Measurements from ENCODE around the gene DUSP5. TPM values are rescaled to one million over a fixed set of nuclear protein-coding genes. Genes with fewer than 3 reads are reported as not detected.

DUSP5 gene
- polyA plus RNA-seq, 3 donors, result 2.0 to 65.3 (median 3.9) TPM

DNA sequence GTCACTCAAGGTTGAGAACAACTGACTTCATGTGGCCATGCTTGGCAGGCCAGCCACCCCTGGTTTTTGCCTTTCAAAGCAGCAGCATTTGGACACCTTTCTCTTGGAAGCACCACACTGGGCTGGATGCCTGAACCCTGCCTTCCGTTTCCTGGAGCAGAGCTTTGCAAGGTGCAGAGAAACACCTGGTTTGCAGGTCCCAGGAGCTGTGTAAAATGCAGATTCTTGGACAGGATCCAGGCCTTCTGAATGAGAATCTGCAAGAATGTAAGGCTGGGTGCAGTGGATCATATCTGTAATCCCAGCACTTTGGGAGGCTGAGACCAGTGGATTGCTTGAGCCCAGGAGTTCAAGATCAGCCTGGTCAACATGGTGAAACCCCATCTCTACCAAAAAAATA is 18.0 kb upstream of the DUSP5 start:
- H3K36me3 ChIP-seq (replicated peaks in 1 of 2; ENCODE audit: control insufficient read depth in 1 of 2, insufficient read depth in 2 of 2, low read length in 2 of 2), result no peaks in the 10 kb centered on the region
- DNase-seq, result no peak
- Mint-ChIP-seq H3K27me3 (ENCODE audit: low read depth in 3 of 3) (peaks cover 0 to 6% (median 0%) of the 10 kb centered on the region in 3 donors), H3K9me3 (peaks cover 0 to 3% (median 0%) of the 10 kb centered on the region in 7 donors), H3K4me1 (no peaks in the 10 kb centered on the region), H3K4me3 (no peak overlapping the region), H3K36me3 (no peaks in the 10 kb centered on the region), H3K27ac (no peak overlapping the region)
- H3K27me3 ChIP-seq (ENCODE audit: control insufficient read depth in 2 of 2, insufficient read depth in 2 of 2, low read length in 2 of 2), result no peaks in the 10 kb centered on the region
- no peak overlapping the region for H2AFZ ChIP-seq (ENCODE audit: insufficient read depth, low read depth, low read length, poor library complexity, severe bottlenecking)
- H3K9me3 ChIP-seq (replicated peaks in 1 of 2; ENCODE audit: control insufficient read depth in 1 of 2, insufficient read depth in 1 of 2, low read length in 2 of 2), result no peaks in the 10 kb centered on the region
- intact Hi-C loops (cut with micrococcal nuclease), result no loop called here
- H4K20me1 ChIP-seq (ENCODE audit: insufficient read depth, low read length), result no peaks in the 10 kb centered on the region
- no peak overlapping the region for H3K4me3 ChIP-seq (replicated peaks in 1 of 3; ENCODE audit: low read depth in 2 of 3, low read length in 3 of 3)
- no peak overlapping the region for H3K27ac ChIP-seq (ENCODE audit: low read depth in 1 of 2, low read length in 2 of 2)
- no peak overlapping the region for H3K4me2 ChIP-seq (replicated peaks; ENCODE audit: extremely low read depth, low read length, poor library complexity, severe bottlenecking)
- WGBS (ENCODE audit: insufficient coverage), result 90% methylated on average over 1 of the region's 1 CpG
- no peaks in the 10 kb centered on the region for H3K79me2 ChIP-seq (ENCODE audit: insufficient read depth, low read length)
- TF ChIP-seq CTCF (IDR thresholded peaks at IDR 0.05), result no peak
- H3K9ac ChIP-seq (ENCODE audit: insufficient read depth, low read length, poor library complexity, severe bottlenecking), result no peak overlapping the region
- H3K4me1 ChIP-seq (ENCODE audit: control insufficient read depth in 1 of 2, insufficient read depth in 2 of 2, low read length in 2 of 2), result no peaks in the 10 kb centered on the region

DNA sequence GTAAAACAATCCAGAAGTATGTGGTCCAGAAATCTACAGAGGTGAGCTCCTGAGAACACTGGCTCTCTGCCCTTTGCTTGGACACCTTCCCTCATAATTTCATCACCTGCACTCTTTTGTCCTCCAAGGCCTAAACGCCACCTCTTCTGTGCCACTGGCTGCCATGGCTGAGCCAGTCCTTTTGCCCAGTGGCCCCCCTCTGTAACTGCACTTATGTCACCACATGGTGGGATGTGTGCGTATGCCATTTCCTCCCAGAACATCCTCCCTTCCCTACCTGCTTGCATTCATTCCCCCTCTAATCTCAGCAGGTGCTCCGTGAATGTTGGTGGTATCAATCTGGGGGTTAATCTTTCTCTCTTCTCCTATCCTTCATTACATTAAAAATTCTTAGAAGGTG is 17.3 kb upstream of the DUSP5 start:
- DNase-seq, result no peak
- no peaks in the 10 kb centered on the region for H3K9me3 ChIP-seq (replicated peaks in 1 of 2; ENCODE audit: control insufficient read depth in 1 of 2, insufficient read depth in 1 of 2, low read length in 2 of 2)
- no peaks in the 10 kb centered on the region for H3K27me3 ChIP-seq (ENCODE audit: control insufficient read depth in 2 of 2, insufficient read depth in 2 of 2, low read length in 2 of 2)
- no peaks in the 10 kb centered on the region for H3K79me2 ChIP-seq (ENCODE audit: insufficient read depth, low read length)
- no peaks in the 10 kb centered on the region for H3K36me3 ChIP-seq (replicated peaks in 1 of 2; ENCODE audit: control insufficient read depth in 1 of 2, insufficient read depth in 2 of 2, low read length in 2 of 2)
- intact Hi-C loops (cut with micrococcal nuclease), result no loop called here
- no CpG with 5 or more reads among the region's 3 CpGs for WGBS (ENCODE audit: insufficient coverage)
- Mint-ChIP-seq H3K27ac (peak overlapping the region in 1 of 7 donors; percentile 42), H3K4me3 (no peak overlapping the region), H3K27me3 (ENCODE audit: low read depth in 3 of 3) (peaks cover 0 to 6% (median 0%) of the 10 kb centered on the region in 3 donors), H3K36me3 (no peaks in the 10 kb centered on the region), H3K9me3 (peaks cover 0 to 3% (median 0%) of the 10 kb centered on the region in 7 donors), H3K4me1 (no peaks in the 10 kb centered on the region)
- TF ChIP-seq CTCF (IDR thresholded peaks at IDR 0.05), result no peak
- H2AFZ ChIP-seq (ENCODE audit: insufficient read depth, low read depth, low read length, poor library complexity, severe bottlenecking), result no peak overlapping the region
- no peak overlapping the region for H3K4me3 ChIP-seq (replicated peaks in 1 of 3; ENCODE audit: low read depth in 2 of 3, low read length in 3 of 3)
- no peak overlapping the region for H3K9ac ChIP-seq (ENCODE audit: insufficient read depth, low read length, poor library complexity, severe bottlenecking)
- H4K20me1 ChIP-seq (ENCODE audit: insufficient read depth, low read length), result no peaks in the 10 kb centered on the region
- H3K4me2 ChIP-seq (replicated peaks; ENCODE audit: extremely low read depth, low read length, poor library complexity, severe bottlenecking), result no peak overlapping the region
- H3K27ac ChIP-seq (ENCODE audit: low read depth in 1 of 2, low read length in 2 of 2), result no peak overlapping the region
- no peaks in the 10 kb centered on the region for H3K4me1 ChIP-seq (ENCODE audit: control insufficient read depth in 1 of 2, insufficient read depth in 2 of 2, low read length in 2 of 2)
